Measurements from ENCODE around the gene ZNF850.

The ZNF850 gene

DNA sequence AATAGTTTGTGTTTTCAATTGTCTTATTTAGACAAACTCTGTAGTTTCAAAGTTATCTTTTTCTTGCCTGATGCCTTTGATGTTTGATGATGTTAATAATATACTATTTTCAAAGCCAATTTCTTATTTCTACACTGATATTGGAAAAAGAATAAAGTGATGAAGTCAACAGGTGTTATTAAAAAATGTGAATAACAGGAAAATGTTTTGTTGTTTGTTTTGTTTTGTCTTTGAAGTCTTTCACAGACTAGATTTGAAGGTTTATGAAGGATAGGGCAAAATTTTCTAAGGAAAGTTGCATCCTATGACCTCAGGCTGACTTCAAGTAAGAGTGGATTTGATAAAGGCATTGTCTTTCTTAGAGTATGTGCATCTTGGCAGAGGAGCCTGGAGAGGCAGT lies 34.4 kb upstream of the ZNF850 start:
- Histone ChIP-seq H3K36me3 (ENCODE audit: insufficient read depth, low read length) (peaks cover 3% of the 10 kb centered on the region; the same call in 1 of the 2 replicates), H2AFZ (ENCODE audit: low read depth, low read length) (no peak overlapping the region), H3K4me3 (ENCODE audit: low read depth in 1 of 2, low read length in 2 of 2) (no peak overlapping the region), H3K4me2 (ENCODE audit: insufficient read depth, low read length) (no peak overlapping the region), H4K20me1 (ENCODE audit: insufficient read depth, low read length) (no peaks in the 10 kb centered on the region), H3K4me1 (ENCODE audit: insufficient read depth, low read length) (no peaks in the 10 kb centered on the region), H3K9me3 (ENCODE audit: insufficient read depth, low read length, severe bottlenecking) (peaks cover 27% of the 10 kb centered on the region), H3K9ac (ENCODE audit: low read depth, low read length) (no peak overlapping the region), H3K79me2 (ENCODE audit: insufficient read depth, low read length) (no peaks in the 10 kb centered on the region), H3K27ac (ENCODE audit: low read length) (no peak overlapping the region), H3K27me3 (ENCODE audit: insufficient read depth, low read length, poor library complexity) (no peaks in the 10 kb centered on the region)
- TF ChIP-seq, protein P1, sequence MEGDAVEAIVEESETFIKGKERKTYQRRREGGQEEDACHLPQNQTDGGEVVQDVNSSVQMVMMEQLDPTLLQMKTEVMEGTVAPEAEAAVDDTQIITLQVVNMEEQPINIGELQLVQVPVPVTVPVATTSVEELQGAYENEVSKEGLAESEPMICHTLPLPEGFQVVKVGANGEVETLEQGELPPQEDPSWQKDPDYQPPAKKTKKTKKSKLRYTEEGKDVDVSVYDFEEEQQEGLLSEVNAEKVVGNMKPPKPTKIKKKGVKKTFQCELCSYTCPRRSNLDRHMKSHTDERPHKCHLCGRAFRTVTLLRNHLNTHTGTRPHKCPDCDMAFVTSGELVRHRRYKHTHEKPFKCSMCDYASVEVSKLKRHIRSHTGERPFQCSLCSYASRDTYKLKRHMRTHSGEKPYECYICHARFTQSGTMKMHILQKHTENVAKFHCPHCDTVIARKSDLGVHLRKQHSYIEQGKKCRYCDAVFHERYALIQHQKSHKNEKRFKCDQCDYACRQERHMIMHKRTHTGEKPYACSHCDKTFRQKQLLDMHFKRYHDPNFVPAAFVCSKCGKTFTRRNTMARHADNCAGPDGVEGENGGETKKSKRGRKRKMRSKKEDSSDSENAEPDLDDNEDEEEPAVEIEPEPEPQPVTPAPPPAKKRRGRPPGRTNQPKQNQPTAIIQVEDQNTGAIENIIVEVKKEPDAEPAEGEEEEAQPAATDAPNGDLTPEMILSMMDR (IDR thresholded peaks at IDR 0.05; ENCODE audit: borderline replicate concordance, extremely low read depth, low read length, poor library complexity, severe bottlenecking), result no peak
- no peak for TF ChIP-seq EZH2 (IDR thresholded peaks at IDR 0.05; ENCODE audit: borderline replicate concordance, low read depth, low read length, severe bottlenecking)
- DNase-seq, result no peak
- ATAC-seq (ENCODE audit: insufficient read depth, low read depth), result no peak

DNA sequence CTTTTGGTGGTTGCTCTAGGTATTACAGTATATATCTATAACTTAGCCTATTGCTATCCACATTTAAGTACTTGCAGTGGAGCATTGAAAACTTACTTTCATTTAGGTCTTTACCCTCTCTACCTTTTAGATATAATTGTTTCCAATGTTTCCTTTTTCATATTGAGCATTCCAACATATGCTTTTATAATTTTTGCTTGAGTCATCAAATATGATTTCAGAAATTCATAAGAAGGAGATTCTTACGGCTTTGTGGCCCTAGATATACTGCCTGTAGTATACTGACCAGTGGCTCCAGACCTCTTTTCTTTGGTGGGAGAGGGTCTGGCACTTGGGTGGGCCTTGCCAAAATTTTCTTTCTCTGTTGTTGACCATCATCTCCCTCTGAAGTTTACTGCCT lies 32.8 kb upstream of the ZNF850 start:
- no peak overlapping the region for H3K4me2 ChIP-seq (ENCODE audit: insufficient read depth, low read length)
- H3K4me3 ChIP-seq (ENCODE audit: low read depth in 1 of 2, low read length in 2 of 2), result no peak overlapping the region
- peaks cover 13% of the 10 kb centered on the region for H3K9me3 ChIP-seq (ENCODE audit: insufficient read depth, low read length, severe bottlenecking)
- H3K27me3 ChIP-seq (ENCODE audit: insufficient read depth, low read length, poor library complexity), result no peaks in the 10 kb centered on the region
- H3K9ac ChIP-seq (ENCODE audit: low read depth, low read length), result no peak overlapping the region
- no peak for TF ChIP-seq EZH2 (IDR thresholded peaks at IDR 0.05; ENCODE audit: borderline replicate concordance, low read depth, low read length, severe bottlenecking)
- TF ChIP-seq, protein P1 (IDR thresholded peaks at IDR 0.05; ENCODE audit: borderline replicate concordance, extremely low read depth, low read length, poor library complexity, severe bottlenecking), result no peak
- H3K36me3 ChIP-seq (ENCODE audit: insufficient read depth, low read length), result peaks cover 3% of the 10 kb centered on the region; the same call in 1 of the 2 replicates
- H3K27ac ChIP-seq (ENCODE audit: low read length), result no peak overlapping the region
- H4K20me1 ChIP-seq (ENCODE audit: insufficient read depth, low read length), result no peaks in the 10 kb centered on the region
- no peak for DNase-seq
- no peak for ATAC-seq (ENCODE audit: insufficient read depth, low read depth)
- H3K79me2 ChIP-seq (ENCODE audit: insufficient read depth, low read length), result no peaks in the 10 kb centered on the region
- no peaks in the 10 kb centered on the region for H3K4me1 ChIP-seq (ENCODE audit: insufficient read depth, low read length)
- H2AFZ ChIP-seq (ENCODE audit: low read depth, low read length), result no peak overlapping the region

DNA sequence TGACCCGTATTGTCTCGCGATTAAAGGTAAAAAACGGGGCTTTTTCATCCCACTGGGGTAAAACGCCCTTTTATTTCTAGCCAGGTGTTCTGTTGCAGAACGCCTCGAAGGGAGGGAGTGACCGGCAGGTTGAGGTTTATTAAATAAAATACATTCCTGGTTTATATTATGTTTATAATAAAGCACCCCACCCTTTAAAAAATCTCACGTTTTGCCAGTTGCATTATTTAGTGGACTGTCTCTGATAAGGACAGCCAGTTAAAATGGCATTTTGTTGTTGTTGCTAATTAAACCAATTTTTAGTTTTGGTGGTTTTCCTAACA lies 25.1 kb upstream of the ZNF850 start:
- no peak for DNase-seq

More for the DNA sequence above, 25.1 kb upstream of the ZNF850 start:
- Histone ChIP-seq H3K4me1 (ENCODE audit: insufficient read depth, low read length) (peaks cover 10% of the 10 kb centered on the region; the same call in 1 of the 2 replicates), H3K79me2 (ENCODE audit: insufficient read depth, low read length) (peaks cover 16% of the 10 kb centered on the region; the same call in 1 of the 2 replicates), H3K36me3 (ENCODE audit: insufficient read depth, low read length) (peaks cover 6% of the 10 kb centered on the region; the same call in 1 of the 2 replicates), H3K4me3 (ENCODE audit: low read depth in 1 of 2, low read length in 2 of 2) (peak overlapping the region; percentile 40 to 79; a peak in 3 of 4 replicates), H4K20me1 (ENCODE audit: insufficient read depth, low read length) (no peaks in the 10 kb centered on the region), H3K27me3 (ENCODE audit: insufficient read depth, low read length, poor library complexity) (no peaks in the 10 kb centered on the region), H3K27ac (ENCODE audit: low read length) (peak overlapping the region; percentile 64; the same call in 1 of the 2 replicates), H2AFZ (ENCODE audit: low read depth, low read length) (peak overlapping the region; percentile 94), H3K9me3 (ENCODE audit: insufficient read depth, low read length, severe bottlenecking) (peaks cover 19% of the 10 kb centered on the region), H3K9ac (ENCODE audit: low read depth, low read length) (peak overlapping the region; percentile 59), H3K4me2 (ENCODE audit: insufficient read depth, low read length) (peak overlapping the region; percentile 64)
- TF ChIP-seq EZH2 (IDR thresholded peaks at IDR 0.05; ENCODE audit: borderline replicate concordance, low read depth, low read length, severe bottlenecking), result no peak
- TF ChIP-seq, protein P1 (IDR thresholded peaks at IDR 0.05; ENCODE audit: borderline replicate concordance, extremely low read depth, low read length, poor library complexity, severe bottlenecking), result no peak
- ATAC-seq (ENCODE audit: insufficient read depth, low read depth), result no peak

Data from DND-41 (cell line).